ENCODE data around the gene POLRMT.

- TF ChIP-seq, protein P1, sequence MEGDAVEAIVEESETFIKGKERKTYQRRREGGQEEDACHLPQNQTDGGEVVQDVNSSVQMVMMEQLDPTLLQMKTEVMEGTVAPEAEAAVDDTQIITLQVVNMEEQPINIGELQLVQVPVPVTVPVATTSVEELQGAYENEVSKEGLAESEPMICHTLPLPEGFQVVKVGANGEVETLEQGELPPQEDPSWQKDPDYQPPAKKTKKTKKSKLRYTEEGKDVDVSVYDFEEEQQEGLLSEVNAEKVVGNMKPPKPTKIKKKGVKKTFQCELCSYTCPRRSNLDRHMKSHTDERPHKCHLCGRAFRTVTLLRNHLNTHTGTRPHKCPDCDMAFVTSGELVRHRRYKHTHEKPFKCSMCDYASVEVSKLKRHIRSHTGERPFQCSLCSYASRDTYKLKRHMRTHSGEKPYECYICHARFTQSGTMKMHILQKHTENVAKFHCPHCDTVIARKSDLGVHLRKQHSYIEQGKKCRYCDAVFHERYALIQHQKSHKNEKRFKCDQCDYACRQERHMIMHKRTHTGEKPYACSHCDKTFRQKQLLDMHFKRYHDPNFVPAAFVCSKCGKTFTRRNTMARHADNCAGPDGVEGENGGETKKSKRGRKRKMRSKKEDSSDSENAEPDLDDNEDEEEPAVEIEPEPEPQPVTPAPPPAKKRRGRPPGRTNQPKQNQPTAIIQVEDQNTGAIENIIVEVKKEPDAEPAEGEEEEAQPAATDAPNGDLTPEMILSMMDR (IDR thresholded peaks at IDR 0.05), result no peak
- TF ChIP-seq EP300 (IDR thresholded peaks at IDR 0.05) (no peak), POLR2AphosphoS5 (IDR thresholded peaks at IDR 0.05) (no peak)
Measured at GRCh38 chr19:653425-653824, 20.1 kb upstream of the POLRMT start.
